Skin epidermis (tissue), 12 donors: ENCODE results near the gene CADPS.

Source experiments
- H3K27ac ChIP-seq, 21 experiments: fragments of 200-600 bp; sonication (generic) in 11 of 21; one replicate each; pipeline ENCODE4 v1.5.0; 2020; ENCODE audit warnings: mild to moderate bottlenecking in 3 of 21, inconsistent platforms in 2 of 21, moderate library complexity in 2 of 21
- H3K4me3 ChIP-seq, 7 experiments: fragments of 200-600 bp; sonication (generic) in 2 of 7; one replicate each; pipeline ENCODE4 v1.5.0; 2020; ENCODE audit warnings: inconsistent platforms in 2 of 7, mild to moderate bottlenecking in 2 of 7, moderate library complexity in 1 of 7

Gene CADPS

DNA sequence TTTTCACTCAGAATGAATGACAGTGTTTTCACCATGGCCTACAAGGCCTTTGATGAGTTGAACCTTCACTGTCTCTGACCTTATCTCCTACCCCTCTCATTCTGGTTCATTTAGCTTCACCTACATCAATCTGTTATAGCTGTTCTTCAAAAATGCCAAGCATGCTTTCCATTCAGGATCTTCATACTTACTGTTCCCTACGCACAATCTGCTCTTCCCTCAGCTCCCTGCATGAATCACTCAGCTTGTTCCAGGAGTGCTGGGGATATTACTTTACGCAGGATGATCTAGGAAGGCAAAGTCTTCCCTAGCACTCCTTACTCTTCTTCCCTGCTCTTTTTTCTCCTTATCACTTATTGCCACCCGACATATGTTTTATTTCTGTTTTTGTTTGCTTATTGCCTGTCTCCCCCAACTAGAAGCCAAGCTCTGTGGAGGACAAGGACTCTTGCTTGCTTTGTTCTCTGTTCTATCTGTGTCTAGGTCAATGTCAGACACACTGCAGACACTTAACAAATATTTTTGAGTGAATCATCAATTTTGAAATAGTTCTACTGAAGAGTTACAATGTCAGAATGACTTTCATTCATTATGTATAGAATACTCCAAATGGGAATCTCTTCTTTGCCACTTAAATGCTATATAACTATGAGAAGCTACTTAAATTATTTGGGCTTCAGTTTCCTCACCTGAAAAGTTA is 263.5 kb downstream of the CADPS start:
- Histone ChIP-seq H3K27ac (peak overlapping the region in 1 of 21 experiments; percentile 4), H3K4me3 (no peak overlapping the region)

DNA sequence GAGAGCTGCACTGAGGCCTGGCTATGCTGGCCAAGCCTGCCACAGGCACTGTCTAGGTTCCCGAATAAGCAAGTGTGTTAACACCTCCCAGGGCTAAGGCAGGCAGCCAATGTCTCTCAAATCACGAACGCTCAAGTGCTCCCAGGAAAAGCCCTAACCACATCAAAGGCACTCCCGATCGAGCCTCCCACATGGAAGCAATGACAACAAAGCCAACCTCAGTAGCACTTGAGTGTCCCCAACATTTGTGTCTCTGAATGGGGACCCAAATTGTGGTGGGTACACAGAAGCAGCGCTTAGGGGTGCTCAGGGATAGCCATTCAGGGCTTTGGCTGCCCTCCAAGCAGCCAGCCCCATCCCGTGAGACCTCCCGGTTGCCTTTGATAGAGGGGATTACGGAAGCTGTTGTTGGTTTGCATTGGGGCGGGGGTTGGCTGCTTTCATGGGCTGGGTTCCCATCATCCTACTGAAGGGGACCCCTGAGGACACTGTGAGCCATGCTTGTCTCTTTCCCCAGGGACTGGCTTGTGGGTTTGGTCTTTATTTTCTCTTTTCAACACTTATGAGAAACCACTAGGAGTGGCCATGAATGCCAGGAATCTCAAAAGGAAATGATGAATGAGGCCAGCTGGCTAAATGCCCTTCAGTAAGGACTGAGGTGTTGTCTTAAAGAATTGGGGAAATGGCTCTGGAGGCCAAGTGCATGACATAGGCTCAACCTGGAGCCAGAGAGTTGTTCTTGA is 267.8 kb downstream of the CADPS start:
- Histone ChIP-seq H3K27ac (peak overlapping the region in 6 of 21 experiments; percentile 4 to 81 (median 30)), H3K4me3 (no peak overlapping the region)

DNA sequence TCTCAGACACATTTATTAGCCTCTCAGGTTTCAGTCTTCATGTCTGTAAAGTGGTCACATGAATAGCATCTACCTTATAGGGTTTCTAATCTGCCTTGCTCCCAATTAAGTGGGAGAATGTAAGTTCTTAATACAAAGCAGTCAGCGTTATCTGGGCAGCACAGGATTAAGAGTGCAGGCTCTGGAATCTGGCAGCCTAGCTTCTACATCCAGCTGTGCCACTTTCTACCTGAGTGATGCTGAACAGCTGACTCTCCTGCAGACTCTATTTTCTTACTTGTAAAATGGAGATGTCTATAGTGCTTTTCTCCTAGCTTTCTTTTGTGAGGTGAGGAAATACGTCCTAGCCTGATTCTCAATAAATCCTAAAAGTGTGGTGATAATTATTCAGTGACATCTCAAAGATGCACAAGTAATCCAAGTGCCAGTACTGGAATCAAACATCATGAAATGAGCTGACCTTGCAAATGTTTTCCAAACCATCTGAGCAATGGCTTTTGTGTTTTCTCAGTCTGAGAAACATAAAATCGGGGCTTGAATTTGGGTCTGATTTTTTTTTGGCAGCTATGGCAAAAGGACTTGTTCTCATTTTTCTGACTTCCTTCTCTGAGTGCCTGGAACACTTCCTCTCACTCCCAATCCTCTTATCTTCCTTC is 269.7 kb downstream of the CADPS start:
- Histone ChIP-seq H3K27ac (peak overlapping the region in 11 of 21 experiments; percentile 26 to 81 (median 65)), H3K4me3 (no peak overlapping the region)

DNA sequence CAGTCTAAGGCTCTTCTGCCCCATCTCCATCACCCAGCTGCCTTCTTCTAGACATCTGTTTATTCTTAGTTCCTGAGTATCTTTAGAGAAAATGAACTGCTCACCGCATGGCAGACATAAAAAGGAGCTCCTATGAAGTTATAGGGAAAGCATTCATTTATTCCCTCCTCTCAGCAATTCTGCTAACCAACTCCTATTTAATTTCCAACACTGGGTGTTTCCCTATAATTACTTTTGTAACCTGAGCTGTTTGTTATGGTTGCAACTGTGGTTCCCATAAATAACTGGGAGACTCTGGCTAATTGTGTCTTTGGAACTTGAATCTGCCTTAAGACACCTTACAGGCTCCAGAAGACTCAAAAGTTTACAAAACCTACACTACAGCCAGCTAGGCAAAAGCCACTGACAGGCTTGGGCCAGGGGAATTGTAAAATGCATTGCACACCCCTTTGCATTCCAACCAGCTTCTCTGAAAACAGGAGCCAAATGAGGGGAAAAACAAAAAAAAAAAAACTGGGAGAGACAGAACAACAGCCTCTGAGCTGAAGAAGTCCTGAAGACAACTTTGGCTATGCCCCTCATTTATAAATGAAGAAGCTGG is 270.4 kb downstream of the CADPS start:
- Histone ChIP-seq H3K27ac (peak overlapping the region in 15 of 21 experiments; percentile 26 to 81 (median 56)), H3K4me3 (no peak overlapping the region)

DNA sequence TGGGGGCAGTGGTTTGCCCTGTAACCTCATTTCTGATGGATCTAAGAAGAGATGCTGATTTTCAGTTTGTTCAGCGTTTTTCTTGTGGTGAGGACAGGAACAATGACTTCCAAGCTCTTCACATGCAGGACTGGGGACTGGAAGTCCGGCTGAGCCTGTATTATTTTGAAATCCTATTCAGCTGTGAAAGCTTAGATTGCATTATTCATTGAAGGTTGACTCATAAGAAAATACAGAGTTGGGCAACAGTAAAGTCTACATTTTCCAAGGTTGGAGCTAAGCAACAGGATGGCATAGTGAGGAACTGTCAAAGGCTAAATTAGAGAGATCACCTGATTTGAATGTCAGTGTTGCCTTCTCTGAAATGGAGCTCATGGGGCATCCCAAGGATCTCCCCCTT is 270.9 kb downstream of the CADPS start:
- Histone ChIP-seq H3K4me3 (no peak overlapping the region), H3K27ac (peak overlapping the region in 15 of 21 experiments; percentile 43 to 81 (median 70))

DNA sequence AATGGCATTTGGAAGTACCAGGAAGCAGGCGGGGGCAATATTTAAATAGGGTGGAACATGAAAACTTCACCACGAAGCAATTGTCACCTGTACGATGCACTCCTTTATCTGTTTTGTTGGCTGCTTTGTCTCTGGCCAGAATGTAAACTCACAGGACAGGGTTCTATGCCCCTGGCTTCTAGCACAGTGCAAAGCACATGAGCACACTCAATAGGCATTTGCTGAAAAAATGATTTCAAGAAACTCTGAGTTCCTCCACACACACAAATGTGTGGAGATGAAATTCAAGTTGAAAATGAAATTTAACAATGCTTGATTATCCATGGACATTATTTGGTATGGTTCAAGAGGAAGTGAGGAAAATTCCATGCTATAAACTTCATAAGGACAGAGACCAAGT is 272.2 kb downstream of the CADPS start:
- Histone ChIP-seq H3K4me3 (no peak overlapping the region), H3K27ac (peak overlapping the region in 11 of 21 experiments; percentile 4 to 78 (median 68))

DNA sequence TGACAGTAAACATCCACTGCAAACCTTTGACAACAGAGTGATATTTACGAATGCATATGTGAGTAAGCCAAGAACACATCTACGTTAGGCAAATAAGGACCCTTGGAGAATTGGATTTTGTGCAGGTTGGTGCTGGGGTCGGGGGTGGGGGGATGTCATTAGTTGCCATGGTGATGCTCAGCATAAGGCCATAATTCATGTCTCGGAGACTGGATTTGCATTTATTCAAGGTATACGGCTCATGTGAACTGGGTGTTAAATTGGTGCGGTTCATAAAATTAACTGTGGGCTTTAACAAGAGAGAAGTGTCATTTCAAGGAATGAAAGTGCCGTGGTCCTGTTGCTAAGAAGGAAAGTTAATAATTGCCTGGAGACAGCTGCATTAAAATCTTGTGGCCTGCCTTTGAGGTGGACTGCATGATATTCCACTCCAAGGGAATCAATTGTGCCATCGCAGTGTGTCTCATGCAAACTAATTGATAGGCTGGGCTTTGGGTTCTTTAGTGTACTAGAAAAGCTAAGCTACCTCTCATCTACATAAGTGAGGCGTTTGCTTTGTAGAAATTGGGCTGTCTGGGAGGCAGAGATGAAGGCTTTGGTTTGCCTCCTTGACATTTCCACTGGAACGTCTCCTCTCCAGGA is 273.0 kb downstream of the CADPS start:
- Histone ChIP-seq H3K27ac (peak overlapping the region in 9 of 21 experiments; percentile 4 to 78 (median 70)), H3K4me3 (no peak overlapping the region)

DNA sequence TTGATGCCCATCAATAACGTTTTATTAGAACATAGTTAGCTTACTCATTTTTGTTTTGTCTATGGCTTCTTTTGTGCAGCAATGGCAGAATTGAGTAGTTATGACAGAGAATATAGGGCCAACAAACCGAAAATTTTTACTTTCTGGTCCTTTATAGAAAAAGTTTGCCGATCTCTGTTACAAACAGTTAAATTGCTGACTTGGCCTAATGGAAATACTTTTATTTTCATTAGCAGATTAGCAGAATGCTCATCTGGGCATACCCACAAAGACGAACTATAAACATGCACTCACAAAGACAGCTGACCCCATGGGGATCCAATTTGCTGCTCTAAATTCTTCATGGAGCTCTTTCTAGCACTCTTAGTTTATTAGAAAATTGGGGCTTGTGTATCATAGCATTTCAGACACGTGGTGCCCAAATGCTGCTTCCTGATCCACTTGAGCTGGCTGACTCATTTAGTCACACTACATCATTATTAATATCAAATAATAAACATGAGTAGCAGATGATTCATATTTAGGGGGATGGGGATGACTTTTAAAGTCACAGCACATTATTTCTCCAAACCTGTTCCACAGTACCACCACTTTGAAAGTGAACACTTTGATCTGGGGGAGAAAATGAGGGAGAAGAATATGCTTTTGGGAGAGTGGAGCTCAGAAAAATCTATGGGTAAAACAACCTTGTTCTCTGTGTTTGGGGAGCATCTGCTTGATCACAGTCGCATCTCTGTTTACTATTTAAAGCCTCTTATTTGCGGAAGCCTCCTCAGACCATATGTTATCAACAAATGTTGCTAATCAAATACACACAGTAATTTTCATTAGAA is 273.8 kb downstream of the CADPS start:
- H3K4me3 ChIP-seq: no peak overlapping the region
- H3K27ac ChIP-seq: peak overlapping the region in 6 of 21 experiments; percentile 11 to 78 (median 31)

DNA sequence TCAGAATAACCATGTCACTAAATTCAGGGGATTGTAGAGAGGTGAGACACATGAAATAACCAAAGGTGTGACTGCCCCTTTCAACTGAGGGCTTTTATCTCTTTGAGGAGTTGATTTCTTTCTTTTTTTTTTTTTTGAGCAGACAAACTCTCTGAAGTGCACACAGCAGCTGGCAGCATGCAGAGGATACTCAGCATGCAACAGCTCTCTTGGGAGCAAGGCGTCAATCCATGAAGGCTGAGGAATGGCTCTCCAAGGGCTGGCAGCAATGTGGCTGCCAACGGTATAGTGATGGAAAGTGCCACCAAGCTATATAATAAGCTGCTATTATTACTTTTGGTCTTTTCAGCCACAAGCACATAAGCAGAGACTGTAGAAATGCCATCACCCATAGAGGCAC is 275.2 kb downstream of the CADPS start:
- Histone ChIP-seq H3K4me3 (no peak overlapping the region), H3K27ac (peak overlapping the region in 1 of 21 experiments; percentile 48)

DNA sequence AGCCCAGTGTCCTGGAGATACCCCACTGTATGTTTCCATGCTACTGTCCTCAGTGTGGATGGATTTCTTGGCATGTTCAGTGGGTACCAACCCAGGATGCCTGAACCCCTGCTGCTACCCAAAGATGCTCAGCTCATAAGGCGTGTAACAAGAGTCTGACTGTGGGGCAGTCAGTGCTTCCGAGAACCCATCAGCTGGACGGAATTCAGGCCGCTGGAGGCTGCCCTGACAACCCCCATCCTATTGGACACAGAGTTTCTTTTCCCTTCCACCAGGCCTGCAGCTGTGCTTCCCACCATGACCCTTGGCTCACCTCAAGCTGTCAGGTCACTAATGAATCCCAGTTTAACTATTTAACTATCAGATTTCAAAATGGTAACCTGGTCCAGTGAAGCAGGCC is 277.7 kb downstream of the CADPS start:
- Histone ChIP-seq H3K4me3 (no peak overlapping the region), H3K27ac (no peak overlapping the region)

DNA sequence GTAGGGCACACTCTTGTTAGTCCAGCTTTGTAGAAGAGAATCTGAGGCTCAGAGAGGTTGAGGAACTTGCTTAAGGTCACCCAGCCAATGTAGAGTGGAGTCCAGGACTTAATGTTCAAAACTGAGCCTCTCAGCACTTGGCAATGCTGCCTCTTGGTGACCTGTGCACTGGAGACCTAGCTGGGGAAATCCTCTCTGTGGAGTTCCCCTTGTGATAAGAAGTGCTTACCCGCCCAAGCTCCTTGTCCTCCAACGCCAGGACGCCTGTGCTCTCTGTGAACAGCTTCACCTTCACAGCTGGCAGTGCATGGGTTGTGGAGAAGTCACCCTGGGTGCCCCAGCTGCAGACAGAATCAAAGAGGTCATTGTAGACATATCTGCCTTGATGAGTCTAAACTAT is 282.8 kb downstream of the CADPS start:
- H3K4me3 ChIP-seq: no peak overlapping the region

DNA sequence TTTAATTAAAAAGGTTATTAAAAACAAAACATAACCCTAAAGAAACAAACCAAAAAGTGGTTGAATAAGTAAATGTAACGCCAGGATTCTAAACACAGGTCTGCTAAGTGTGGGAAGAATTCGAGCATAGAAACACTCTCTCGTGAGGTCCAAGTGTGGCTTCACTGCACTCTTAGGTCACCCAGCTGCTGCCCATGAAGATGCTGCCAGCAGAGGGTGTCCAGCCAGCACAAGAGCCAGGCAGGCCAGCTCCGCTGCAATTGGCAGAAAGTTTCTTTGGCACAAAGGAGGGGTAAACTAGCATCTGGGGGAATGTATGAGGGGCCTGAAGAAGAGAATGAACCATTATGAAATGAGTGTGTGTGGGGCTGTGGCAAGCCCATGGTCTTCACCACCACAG is 286.1 kb downstream of the CADPS start:
- Histone ChIP-seq H3K4me3 (no peak overlapping the region), H3K27ac (no peak overlapping the region)

More for the DNA sequence above, 282.8 kb downstream of the CADPS start:
- H3K27ac ChIP-seq: no peak overlapping the region

DNA sequence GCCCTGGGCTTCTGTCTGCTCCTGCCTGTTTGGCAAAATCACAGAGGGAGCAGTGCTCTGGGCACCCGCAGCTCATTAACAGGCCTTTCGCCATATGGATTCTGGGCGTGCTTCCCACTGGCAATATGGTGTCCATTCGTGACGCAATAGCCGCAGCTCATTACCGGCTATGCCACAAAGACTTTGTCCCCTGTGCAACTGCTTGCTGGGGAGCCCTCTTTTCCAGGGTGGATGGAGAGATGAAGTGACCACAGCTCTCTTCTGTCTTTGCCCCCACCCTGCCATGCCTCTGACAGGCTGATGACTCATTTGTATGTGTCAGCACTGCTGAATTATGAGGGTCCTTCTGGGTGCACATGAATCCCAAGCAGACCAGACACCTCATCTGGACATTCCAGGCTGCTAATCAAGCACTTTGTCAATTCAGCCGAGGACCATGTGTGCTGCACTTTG is 287.6 kb downstream of the CADPS start:
- Histone ChIP-seq H3K27ac (peak overlapping the region in 6 of 21 experiments; percentile 21 to 68 (median 53)), H3K4me3 (no peak overlapping the region)

DNA sequence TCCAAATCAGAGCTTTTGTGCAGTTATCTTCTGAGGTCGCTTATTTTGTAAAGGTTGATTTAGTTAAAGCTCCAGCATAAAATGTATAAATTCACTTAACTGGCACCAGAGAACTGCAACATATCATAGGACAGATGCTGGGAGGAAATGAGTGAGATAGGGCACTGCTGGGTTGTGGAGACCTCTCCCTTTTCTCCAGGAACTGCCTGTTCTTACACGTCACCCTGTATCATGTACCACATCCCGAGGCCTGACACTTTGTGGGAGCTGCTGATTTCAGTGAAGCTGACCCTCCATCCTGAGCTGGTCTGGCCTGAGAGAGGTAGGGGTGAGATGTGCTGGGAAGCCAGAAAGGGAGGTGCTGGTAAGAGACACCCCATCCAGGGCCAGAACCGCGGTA is 288.0 kb downstream of the CADPS start:
- Histone ChIP-seq H3K4me3 (no peak overlapping the region), H3K27ac (peak overlapping the region in 7 of 21 experiments; percentile 21 to 68 (median 51))

DNA sequence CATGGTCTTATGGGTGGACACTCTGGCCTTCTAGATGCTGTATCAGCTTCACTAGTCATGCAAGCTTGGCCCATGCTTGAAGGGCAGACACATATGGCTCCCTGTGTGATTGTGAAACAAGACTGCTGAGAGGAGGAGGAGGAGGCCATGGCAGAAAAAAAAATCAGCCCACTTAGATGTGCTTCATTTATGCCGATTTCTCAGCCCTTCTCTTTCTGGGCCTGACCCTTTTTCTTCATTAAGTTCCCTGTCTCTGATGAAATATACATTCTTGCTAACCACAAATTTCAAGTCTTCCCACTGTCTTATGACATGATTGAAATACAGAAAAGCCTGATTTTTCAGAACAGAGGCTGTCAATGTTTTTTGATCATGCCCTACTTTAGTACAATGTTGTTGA is 288.9 kb downstream of the CADPS start:
- Histone ChIP-seq H3K27ac (peak overlapping the region in 7 of 21 experiments; percentile 9 to 60 (median 28)), H3K4me3 (no peak overlapping the region)

DNA sequence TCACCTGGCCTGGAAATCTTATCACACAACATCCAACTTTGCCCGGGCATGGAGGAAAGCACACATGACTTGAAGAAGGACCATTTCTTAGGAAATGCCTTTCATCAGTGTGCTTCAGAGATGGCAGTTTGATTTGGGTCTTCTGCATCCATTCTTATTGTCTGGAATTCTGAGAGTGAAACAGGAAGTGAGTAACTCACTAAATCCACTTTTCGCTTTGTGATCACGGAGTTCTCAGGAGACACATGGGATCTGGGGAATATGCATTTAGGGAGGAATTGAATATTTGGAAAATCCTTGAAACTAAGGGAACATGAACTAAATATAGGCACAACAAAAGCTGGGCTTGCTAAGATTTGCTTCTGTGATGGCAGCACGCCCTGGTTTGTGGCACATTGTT is 289.4 kb downstream of the CADPS start:
- Histone ChIP-seq H3K27ac (peak overlapping the region in 7 of 21 experiments; percentile 9 to 60 (median 28)), H3K4me3 (no peak overlapping the region)

DNA sequence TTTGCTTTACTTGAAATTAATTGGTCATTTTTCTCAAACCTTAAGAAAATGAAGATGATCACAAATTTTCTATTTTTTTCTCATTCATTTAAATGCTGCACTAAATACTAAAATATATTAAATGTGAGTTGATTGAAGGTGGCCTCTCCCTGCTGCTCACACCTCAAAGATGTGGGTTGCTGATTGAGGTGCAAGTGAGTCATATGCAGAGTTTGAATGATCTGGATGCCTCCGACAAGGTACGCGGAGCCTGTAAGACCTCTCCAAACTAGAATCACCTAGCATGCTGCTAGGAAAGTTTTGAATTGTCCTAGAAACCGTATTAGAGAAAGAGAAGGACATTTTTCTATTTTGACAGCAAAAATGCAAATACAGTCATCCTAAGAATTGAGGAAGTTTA is 290.6 kb downstream of the CADPS start:
- Histone ChIP-seq H3K27ac (no peak overlapping the region), H3K4me3 (no peak overlapping the region)

DNA sequence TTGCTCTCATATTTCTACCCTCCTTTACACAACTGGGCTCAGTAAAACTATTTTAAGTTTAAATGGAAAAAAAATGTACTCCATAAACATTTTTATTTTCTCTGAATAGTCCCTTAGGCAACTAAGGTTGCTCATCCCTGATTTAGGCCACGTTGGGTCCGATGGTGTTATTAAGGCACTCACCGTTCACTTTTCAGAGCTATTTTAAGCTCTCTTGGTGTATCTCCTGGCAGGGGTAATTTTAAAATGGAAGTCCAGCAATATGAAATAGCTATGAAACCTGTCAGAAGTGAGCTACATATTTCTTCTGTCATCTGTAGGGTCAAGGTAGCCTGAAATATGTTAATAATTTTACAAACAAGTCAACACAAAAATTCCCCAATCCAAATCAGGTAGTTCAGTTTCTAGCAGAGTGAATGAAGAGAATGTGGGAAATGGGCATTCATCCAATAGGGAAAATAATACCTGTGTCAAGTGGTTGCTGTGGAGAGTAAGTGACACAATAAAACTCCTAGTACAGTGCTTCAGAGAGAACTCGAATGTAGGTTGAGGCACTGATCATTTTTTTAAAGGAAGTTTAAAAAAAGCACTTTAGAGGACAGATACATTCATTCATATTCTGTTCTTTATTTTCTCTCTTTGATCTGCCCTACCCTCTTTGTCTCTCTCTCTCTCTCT is 292.6 kb downstream of the CADPS start:
- no peak overlapping the region for H3K4me3 ChIP-seq
- H3K27ac ChIP-seq: no peak overlapping the region
